GM08714 (cell line): ENCODE measurements around the gene SPN.

Experiments
- H3K4me3 ChIP-seq: fragments of 200-500 bp; sonication (Bioruptor generic); 2 replicates; pipeline ENCODE4 v1.5.1; 2014; ENCODE audit warnings: mild to moderate bottlenecking, low read length, inconsistent platforms
- ZNF274 ChIP-seq: IDR thresholded peaks from 2 replicates; pipeline ENCODE4 v1.6.1; 2012; ENCODE audit warnings: mild to moderate bottlenecking, low read depth, low read length

Gene SPN

GRCh38 chr16:29662729-29663015 is 375 bp upstream of the SPN start:
- no peak for TF ChIP-seq ZNF274
- peak overlapping the region; percentile 86; the same call in 1 of the 2 replicates for H3K4me3 ChIP-seq

GRCh38 chr16:29663807-29664090 is 702 bp downstream of the SPN start:
- peak overlapping the region; percentile 86 for H3K4me3 ChIP-seq
- TF ChIP-seq ZNF274, result no peak

GRCh38 chr16:29664091-29664921 is 1.3 kb downstream of the SPN start:
- TF ChIP-seq ZNF274, result no peak
- H3K4me3 ChIP-seq, result peak overlapping the region; percentile 86

GRCh38 chr16:29665294-29666077 is 2.4 kb downstream of the SPN start:
- TF ChIP-seq ZNF274, result no peak
- H3K4me3 ChIP-seq, result peak overlapping the region; percentile 86

GRCh38 chr16:29667322-29667610 is 4.2 kb downstream of the SPN start:
- H3K4me3 ChIP-seq, result peak overlapping the region; percentile 86; the same call in 1 of the 2 replicates

GRCh38 chr16:29667755-29668154 is 4.7 kb downstream of the SPN start:
- TF ChIP-seq ZNF274, result no peak
- H3K4me3 ChIP-seq, result no peak overlapping the region

GRCh38 chr16:29668267-29668666 is 5.2 kb downstream of the SPN start:
- no peak for TF ChIP-seq ZNF274
- no peak overlapping the region for H3K4me3 ChIP-seq

GRCh38 chr16:29673501-29673900 is 10.5 kb downstream of the SPN start:
- no peak for TF ChIP-seq ZNF274
- H3K4me3 ChIP-seq, result no peak overlapping the region

- no peak for TF ChIP-seq ZNF274
- no peak overlapping the region for H3K4me3 ChIP-seq
These were observed 11.1 kb downstream of the SPN start for GRCh38 chr16:29674188-29674587.

- no peak for TF ChIP-seq ZNF274
- no peak overlapping the region for H3K4me3 ChIP-seq
These were observed 13.0 kb downstream of the SPN start for GRCh38 chr16:29675811-29676643.

- H3K4me3 ChIP-seq, result no peak overlapping the region
- TF ChIP-seq ZNF274, result no peak
These were observed 14.1 kb downstream of the SPN start for GRCh38 chr16:29676989-29677785.

- H3K4me3 ChIP-seq, result peak within 1 kb of the TSS; percentile 58; the same call in 1 of the 2 replicates
- no peak for TF ChIP-seq ZNF274
These were observed 15.7 kb downstream of the SPN start, which contains the start of gene QPRT for GRCh38 chr16:29678691-29679267. QPRT (plus strand) TSS chr16:29679180; CDS start chr16:29679198, 18 bp downstream.

GRCh38 chr16:29680180-29680598 is 17.1 kb downstream of the SPN start:
- no peak for TF ChIP-seq ZNF274
- peak overlapping the region; percentile 58; the same call in 1 of the 2 replicates for H3K4me3 ChIP-seq
